Measurements from ENCODE around the gene SLC15A3. TPM values are rescaled to one million over a fixed set of nuclear protein-coding genes. Genes with fewer than 3 reads are reported as not detected.
A peak's percentile ranks its signal among the peaks of the same experiment; 100 is the strongest.

Gene SLC15A3
- polyA plus RNA-seq, 1 of the 3 experiments (the other 2 are of a cell fraction), result not detected

- no peak for TF ChIP-seq REST (IDR thresholded peaks at IDR 0.05; ENCODE audit: low read depth, low read length)
- no peak for TF ChIP-seq MEF2A (IDR thresholded peaks at IDR 0.05; ENCODE audit: borderline replicate concordance, low read depth)
- no peak for TF ChIP-seq FOXJ3 (CRISPR knock-in tag; IDR thresholded peaks at IDR 0.05)
- TF ChIP-seq USF2 (IDR thresholded peaks at IDR 0.05; ENCODE audit: borderline replicate concordance, low read depth, low read length), result no peak
- no peak for TF ChIP-seq MXI1 (IDR thresholded peaks at IDR 0.05; ENCODE audit: low read depth, low read length)
- no peak for TF ChIP-seq TCF12 (IDR thresholded peaks at IDR 0.05)
Measured at GRCh38 chr11:60981515-60981914, 29.5 kb upstream of the SLC15A3 start (continued).

- H3K4me1 ChIP-seq (ENCODE audit: control insufficient read depth in 1 of 2, insufficient read depth in 2 of 2, low read depth in 1 of 2, low read length in 1 of 2), result peaks cover 0 to 23% of the 10 kb centered on the region in 2 experiments; a peak in 1 of 4 replicates
- POLR2A ChIA-PET, result no interaction called here
- no peak overlapping the region for H2AFZ ChIP-seq (ENCODE audit: low read depth)
- no peaks in the 10 kb centered on the region for H3K9me2 ChIP-seq
- no peak overlapping the region for H3K9ac ChIP-seq
- H4K20me1 ChIP-seq (ENCODE audit: insufficient read depth), result no peaks in the 10 kb centered on the region
- H3K27me3 ChIP-seq (ENCODE audit: insufficient read depth), result no peaks in the 10 kb centered on the region; the same call in 1 of the 2 replicates
- H3K4me2 ChIP-seq, result no peak overlapping the region
- no peaks in the 10 kb centered on the region for H3F3A ChIP-seq (replicated peaks; ENCODE audit: insufficient read depth)
- no peak overlapping the region for H3K4me3 ChIP-seq (ENCODE audit: low read depth in 2 of 2, low read length in 1 of 2)
- 50% methylated on average over 10 of the region's 10 CpGs for WGBS (ENCODE audit: low lambda C conversion rate)
- CTCF ChIA-PET, result interaction anchor here (0.8 to 4.9 kb wide), 3 partner anchors 10 to 151 kb away, joined by 3 to 29 read pairs (median 4); partner anchors contain the start of gene CD6
- no peak for TF ChIP-seq RAD21 (IDR thresholded peaks at IDR 0.05; ENCODE audit: low read length)
- no peaks in the 10 kb centered on the region for H3K9me3 ChIP-seq
- 0 out of 4 replicates have a peak overlapping the region, but pooled peaks of 1 of the 2 experiments have one; percentile 39 for H3K27ac ChIP-seq (ENCODE audit: low read depth in 2 of 2, low read length in 1 of 2)
- H3K36me3 ChIP-seq (replicated peaks in 1 of 2; ENCODE audit: control insufficient read depth in 1 of 2, insufficient read depth in 2 of 2, low read length in 1 of 2), result no peaks in the 10 kb centered on the region
- peak; percentile 58 for DNase-seq
- no peaks in the 10 kb centered on the region for H3K79me2 ChIP-seq (ENCODE audit: insufficient read depth)
Measured at GRCh38 chr11:60978546-60979380, 26.8 kb upstream of the SLC15A3 start.

GRCh38 chr11:60977836-60978235, 25.9 kb upstream of the SLC15A3 start:
- TF ChIP-seq PBX3 (IDR thresholded peaks at IDR 0.05), result no peak
- TF ChIP-seq MEF2A (IDR thresholded peaks at IDR 0.05; ENCODE audit: borderline replicate concordance, low read depth), result no peak
- no peak for TF ChIP-seq NFIC (IDR thresholded peaks at IDR 0.05; ENCODE audit: borderline replicate concordance)
- no peak for TF ChIP-seq SMC3 (IDR thresholded peaks at IDR 0.05; ENCODE audit: low read depth, low read length)
- TF ChIP-seq CTCF (IDR thresholded peaks at IDR 0.05), result no peak
- no peak for TF ChIP-seq RXRA (IDR thresholded peaks at IDR 0.05; ENCODE audit: borderline replicate concordance, low read depth)
- no peak for TF ChIP-seq GATA2 (CRISPR knock-in tag; IDR thresholded peaks at IDR 0.05)
- no peak for TF ChIP-seq TCF12 (IDR thresholded peaks at IDR 0.05)
- no peak for TF ChIP-seq TAF1 (IDR thresholded peaks at IDR 0.05; ENCODE audit: borderline replicate concordance, low read depth, low read length)
- no peak for TF ChIP-seq FOXM1 (IDR thresholded peaks at IDR 0.05; ENCODE audit: low read depth)
- no peak for TF ChIP-seq MAX (IDR thresholded peaks at IDR 0.05; ENCODE audit: low read depth)
- no peak for TF ChIP-seq FOXJ3 (CRISPR knock-in tag; IDR thresholded peaks at IDR 0.05)
- CTCF ChIA-PET, result interaction anchor here (0.7 to 1.2 kb wide), 2 partner anchors 147 to 151 kb away, joined by 3 to 4 read pairs; no protein-coding TSS in a partner anchor
- POLR2A ChIA-PET, result no interaction called here

More at GRCh38 chr11:60977836-60978235, 25.9 kb upstream of the SLC15A3 start:
- Histone ChIP-seq H3K9me3 (no peaks in the 10 kb centered on the region), H3K79me2 (ENCODE audit: insufficient read depth) (no peaks in the 10 kb centered on the region), H3K4me1 (ENCODE audit: control insufficient read depth in 1 of 2, insufficient read depth in 2 of 2, low read depth in 1 of 2, low read length in 1 of 2) (peaks cover 0 to 23% of the 10 kb centered on the region in 2 experiments; a peak in 1 of 4 replicates), H4K20me1 (ENCODE audit: insufficient read depth) (no peaks in the 10 kb centered on the region), H3K4me2 (no peak overlapping the region), H2AFZ (ENCODE audit: low read depth) (no peak overlapping the region), H3K9ac (no peak overlapping the region), H3K36me3 (replicated peaks in 1 of 2; ENCODE audit: control insufficient read depth in 1 of 2, insufficient read depth in 2 of 2, low read length in 1 of 2) (no peaks in the 10 kb centered on the region), H3K27me3 (ENCODE audit: insufficient read depth) (no peaks in the 10 kb centered on the region; the same call in 1 of the 2 replicates), H3K4me3 (ENCODE audit: low read depth in 2 of 2, low read length in 1 of 2) (no peak overlapping the region), H3F3A (replicated peaks; ENCODE audit: insufficient read depth) (no peaks in the 10 kb centered on the region), H3K27ac (ENCODE audit: low read depth in 2 of 2, low read length in 1 of 2) (no peak overlapping the region), H3K9me2 (no peaks in the 10 kb centered on the region)
- DNase-seq, result no peak

Data from SK-N-SH (cell line).